Ishikawa (cell line): ENCODE results near the gene CTSW.
A peak's percentile ranks its signal among the peaks of the same experiment; 100 is the strongest.

Experiments used
- CEBPB ChIP-seq: IDR thresholded peaks from 2 replicates; pipeline ENCODE4 v1.6.1; 2012
- CREB1 ChIP-seq: IDR thresholded peaks from 2 replicates; pipeline ENCODE4 v1.6.1; 2012; ENCODE audit warnings: low read depth
- EGR1 ChIP-seq: IDR thresholded peaks from 2 replicates; pipeline ENCODE4 v1.6.1; 2012
- EP300 ChIP-seq: IDR thresholded peaks from 2 replicates; pipeline ENCODE4 v1.6.1; 2012; ENCODE audit warnings: borderline replicate concordance
- FOXM1 ChIP-seq: IDR thresholded peaks from 2 replicates; pipeline ENCODE4 v1.6.1; 2012; ENCODE audit warnings: low read depth, borderline replicate concordance
- NFIC ChIP-seq: IDR thresholded peaks from 2 replicates; pipeline ENCODE4 v1.6.1; 2012
- RAD21 ChIP-seq: IDR thresholded peaks from 2 replicates; pipeline ENCODE4 v1.6.1; 2012; ENCODE audit warnings: low read depth
- TAF1 ChIP-seq: IDR thresholded peaks from 2 replicates; pipeline ENCODE4 v1.6.1; 2012; ENCODE audit warnings: low read depth, mild to moderate bottlenecking
- TCF12 ChIP-seq: IDR thresholded peaks from 2 replicates; pipeline ENCODE4 v1.6.1; 2012; ENCODE audit warnings: low read depth
- TEAD4 ChIP-seq: IDR thresholded peaks from 2 replicates; pipeline ENCODE4 v1.6.1; 2012
- YY1 ChIP-seq: IDR thresholded peaks from 2 replicates; pipeline ENCODE4 v1.6.1; 2012; ENCODE audit warnings: low read depth
- ZBTB7A ChIP-seq: IDR thresholded peaks from 2 replicates; pipeline ENCODE4 v1.6.1; 2012; ENCODE audit warnings: low read depth
- TF ChIP-seq, protein P1 (sequence below): IDR thresholded peaks from 2 replicates; pipeline ENCODE4 v1.6.1; 2012
- TF ChIP-seq, protein P2 (sequence below): IDR thresholded peaks from 2 replicates; pipeline ENCODE4 v1.6.1; 2012
- TF ChIP-seq, protein P3 (sequence below): IDR thresholded peaks from 2 replicates; pipeline ENCODE4 v1.6.1; 2012; ENCODE audit warnings: low read depth, mild to moderate bottlenecking

Gene CTSW

DNA sequence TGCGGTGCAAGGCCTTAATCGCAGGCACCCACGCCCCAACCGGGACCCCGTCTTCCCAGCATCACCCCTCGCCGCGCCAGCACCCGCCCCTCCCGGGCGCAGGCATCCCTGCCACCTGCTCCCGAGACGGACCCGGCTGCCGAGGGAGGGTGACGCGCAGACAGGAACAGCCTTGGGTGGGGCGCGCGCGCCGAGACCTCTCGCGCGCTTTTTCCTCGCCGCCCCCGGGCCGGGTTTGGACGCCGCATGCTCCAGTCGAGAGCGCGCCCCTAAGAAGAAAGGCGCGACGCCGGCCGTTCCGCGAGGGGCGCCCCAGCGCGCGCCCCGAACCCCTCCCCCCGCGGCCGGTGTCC is 22.2 kb upstream of the CTSW start:
- TF ChIP-seq, protein P1, sequence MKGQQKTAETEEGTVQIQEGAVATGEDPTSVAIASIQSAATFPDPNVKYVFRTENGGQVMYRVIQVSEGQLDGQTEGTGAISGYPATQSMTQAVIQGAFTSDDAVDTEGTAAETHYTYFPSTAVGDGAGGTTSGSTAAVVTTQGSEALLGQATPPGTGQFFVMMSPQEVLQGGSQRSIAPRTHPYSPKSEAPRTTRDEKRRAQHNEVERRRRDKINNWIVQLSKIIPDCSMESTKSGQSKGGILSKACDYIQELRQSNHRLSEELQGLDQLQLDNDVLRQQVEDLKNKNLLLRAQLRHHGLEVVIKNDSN = no peak
- TF ChIP-seq CREB1 (no peak), EP300 (peak; percentile 62), ZBTB7A (no peak), CEBPB (no peak)
- TF ChIP-seq, protein P2, sequence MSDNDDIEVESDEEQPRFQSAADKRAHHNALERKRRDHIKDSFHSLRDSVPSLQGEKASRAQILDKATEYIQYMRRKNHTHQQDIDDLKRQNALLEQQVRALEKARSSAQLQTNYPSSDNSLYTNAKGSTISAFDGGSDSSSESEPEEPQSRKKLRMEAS = peak; percentile 49; the same call in 1 of the 2 replicates

DNA sequence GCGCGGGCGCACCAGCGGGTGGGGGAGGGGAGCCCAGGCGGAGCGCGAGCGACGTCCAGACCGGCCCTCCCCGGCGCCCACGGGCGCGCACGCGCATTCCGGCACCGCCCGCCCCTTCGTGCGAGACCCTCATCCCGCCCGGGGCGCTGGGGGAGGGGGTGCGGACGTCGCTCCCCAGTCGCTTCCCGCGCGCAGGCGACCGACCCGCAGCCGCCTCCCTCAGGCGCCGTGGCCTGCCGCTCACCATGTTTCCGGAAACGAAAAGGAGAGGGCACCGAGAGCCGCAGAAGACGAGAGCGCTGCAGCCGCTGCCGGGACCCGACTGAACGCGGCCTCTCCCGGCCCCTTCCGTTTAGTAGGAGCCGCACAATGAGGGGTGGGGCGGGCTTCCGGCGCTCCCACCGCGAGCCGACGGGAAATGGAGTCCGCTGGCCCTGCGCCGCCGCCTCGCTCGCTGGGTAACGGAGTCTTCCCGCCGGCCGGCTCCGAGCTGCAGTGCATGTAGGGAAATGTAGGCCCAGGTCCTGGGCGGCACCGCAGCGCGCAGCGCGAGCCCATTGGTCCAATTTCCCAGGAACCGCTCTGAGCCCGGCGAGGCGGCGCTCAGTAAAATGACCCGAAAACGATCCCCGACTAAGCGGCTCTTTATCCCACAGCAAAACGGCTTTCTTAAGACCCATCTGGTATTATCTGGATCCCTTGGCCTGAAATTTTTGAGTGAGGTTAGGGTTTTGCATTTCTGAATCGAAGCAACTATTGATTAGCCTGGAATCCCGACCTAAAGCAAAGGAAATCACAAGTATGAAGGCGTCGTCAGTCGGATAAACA is 21.6 kb upstream of the CTSW start, which contains the start of gene CFL1:
CFL1 (minus strand) TSS at position 328 of the 828 bp plus-strand sequence; CDS start at position 247, 81 bp downstream.
- TF ChIP-seq EP300 = peak; percentile 20; the same call in 1 of the 2 replicates
- TF ChIP-seq TCF12 = peak; percentile 76
- no peak for TF ChIP-seq FOXM1
- TF ChIP-seq, protein P3, sequence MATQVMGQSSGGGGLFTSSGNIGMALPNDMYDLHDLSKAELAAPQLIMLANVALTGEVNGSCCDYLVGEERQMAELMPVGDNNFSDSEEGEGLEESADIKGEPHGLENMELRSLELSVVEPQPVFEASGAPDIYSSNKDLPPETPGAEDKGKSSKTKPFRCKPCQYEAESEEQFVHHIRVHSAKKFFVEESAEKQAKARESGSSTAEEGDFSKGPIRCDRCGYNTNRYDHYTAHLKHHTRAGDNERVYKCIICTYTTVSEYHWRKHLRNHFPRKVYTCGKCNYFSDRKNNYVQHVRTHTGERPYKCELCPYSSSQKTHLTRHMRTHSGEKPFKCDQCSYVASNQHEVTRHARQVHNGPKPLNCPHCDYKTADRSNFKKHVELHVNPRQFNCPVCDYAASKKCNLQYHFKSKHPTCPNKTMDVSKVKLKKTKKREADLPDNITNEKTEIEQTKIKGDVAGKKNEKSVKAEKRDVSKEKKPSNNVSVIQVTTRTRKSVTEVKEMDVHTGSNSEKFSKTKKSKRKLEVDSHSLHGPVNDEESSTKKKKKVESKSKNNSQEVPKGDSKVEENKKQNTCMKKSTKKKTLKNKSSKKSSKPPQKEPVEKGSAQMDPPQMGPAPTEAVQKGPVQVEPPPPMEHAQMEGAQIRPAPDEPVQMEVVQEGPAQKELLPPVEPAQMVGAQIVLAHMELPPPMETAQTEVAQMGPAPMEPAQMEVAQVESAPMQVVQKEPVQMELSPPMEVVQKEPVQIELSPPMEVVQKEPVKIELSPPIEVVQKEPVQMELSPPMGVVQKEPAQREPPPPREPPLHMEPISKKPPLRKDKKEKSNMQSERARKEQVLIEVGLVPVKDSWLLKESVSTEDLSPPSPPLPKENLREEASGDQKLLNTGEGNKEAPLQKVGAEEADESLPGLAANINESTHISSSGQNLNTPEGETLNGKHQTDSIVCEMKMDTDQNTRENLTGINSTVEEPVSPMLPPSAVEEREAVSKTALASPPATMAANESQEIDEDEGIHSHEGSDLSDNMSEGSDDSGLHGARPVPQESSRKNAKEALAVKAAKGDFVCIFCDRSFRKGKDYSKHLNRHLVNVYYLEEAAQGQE = no peak
- TF ChIP-seq YY1 = peak; percentile 55
- peak; percentile 45; the same call in 1 of the 2 replicates for TF ChIP-seq NFIC
- TF ChIP-seq, protein P1 = peak; percentile 45
- TF ChIP-seq EGR1 = peak; percentile 54; the same call in 1 of the 2 replicates
- no peak for TF ChIP-seq CEBPB
- TF ChIP-seq, protein P2 = no peak; the same call in none of the 2 replicates
- TF ChIP-seq TAF1 = peak; percentile 96
- TF ChIP-seq TEAD4 = peak; percentile 27; the same call in 1 of the 2 replicates
- TF ChIP-seq CREB1 = no peak
- no peak for TF ChIP-seq RAD21
- TF ChIP-seq ZBTB7A = no peak

DNA sequence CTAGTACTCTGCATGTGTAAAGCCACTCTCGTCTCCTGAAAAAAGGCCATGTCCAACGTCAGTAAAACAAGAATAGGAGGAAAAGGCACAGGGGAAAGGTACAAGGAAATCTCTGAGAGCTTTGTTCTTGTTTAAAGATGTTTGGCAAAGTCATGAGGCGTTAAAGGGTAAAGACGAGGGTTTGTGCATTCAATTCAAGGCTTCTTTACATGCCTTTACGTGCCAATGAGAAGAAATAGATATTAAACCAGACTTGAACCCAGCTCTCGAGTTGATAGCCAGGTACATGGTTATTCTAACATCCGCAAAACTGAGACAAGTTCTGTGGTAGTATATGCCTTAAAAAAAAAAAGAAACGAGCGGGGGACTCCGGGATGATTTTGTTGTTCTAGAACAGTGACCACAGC is 21.0 kb upstream of the CTSW start:
- TF ChIP-seq TCF12 = no peak

DNA sequence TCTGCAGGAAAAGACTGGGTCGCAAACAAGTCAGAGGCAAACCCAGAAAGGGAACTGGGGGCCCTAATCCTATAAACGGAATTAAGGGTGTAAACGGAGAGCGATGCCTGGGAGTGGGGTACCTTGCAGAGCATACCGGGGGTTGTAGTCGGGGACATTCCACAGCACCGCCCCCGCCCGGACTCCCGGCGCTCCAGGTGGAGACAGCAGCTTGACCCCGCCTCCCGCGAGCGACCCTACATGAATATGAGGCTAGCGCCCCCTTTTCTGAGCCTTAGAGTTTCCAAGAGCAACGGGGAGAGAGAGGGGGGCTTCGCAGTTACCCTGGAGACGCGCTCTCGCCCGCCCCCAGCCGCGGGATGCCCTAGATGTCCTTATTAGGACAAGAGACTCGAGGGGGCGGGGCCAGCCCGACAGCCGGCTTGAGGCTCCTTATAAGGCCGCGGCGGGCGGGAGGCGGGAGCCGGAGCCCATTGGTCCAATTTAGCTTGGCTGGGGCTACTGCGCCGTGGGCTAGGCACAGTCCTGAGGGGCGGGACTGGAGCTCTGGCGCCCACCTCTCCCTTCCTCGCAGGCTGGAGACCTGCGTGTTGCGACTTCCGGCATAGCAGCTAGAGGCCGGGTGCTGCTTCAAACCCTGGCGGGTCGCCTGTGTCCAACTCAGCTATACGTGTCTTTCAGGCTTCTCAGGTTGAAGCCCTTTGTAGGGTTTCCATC is 20.4 kb upstream of the CTSW start:
- TF ChIP-seq EGR1 (peak; percentile 78), ZBTB7A (0 out of 2 replicates have a peak, but pooled peaks have one; percentile 77), TAF1 (peak; percentile 62), EP300 (peak; percentile 68), TEAD4 (0 out of 2 replicates have a peak, but pooled peaks have one; percentile 38), RAD21 (no peak)
- TF ChIP-seq, protein P2 = no peak; the same call in 1 of the 2 replicates
- TF ChIP-seq, protein P3 = no peak

DNA sequence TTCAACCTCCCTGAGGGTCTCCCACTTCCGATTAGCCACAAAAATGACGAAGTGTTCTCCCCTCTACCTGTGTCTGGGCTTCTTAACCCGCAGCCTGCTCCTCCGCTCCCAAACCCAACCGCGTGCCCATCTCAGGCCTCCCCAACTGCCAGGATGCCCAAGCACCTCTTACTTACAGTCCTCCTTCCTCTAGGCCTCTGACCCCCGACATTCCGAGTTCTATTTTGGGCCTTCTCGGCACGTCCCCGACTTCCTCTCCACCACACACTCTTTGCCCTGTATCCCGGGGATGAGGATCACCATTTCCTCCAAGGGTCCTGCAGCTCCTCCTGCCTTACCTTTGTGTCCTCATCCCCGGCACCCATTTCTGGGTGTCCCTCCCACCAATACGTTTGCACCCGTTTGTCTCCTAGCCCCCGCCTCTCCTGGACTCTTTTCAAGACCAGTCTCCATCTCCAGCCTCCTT is 19.8 kb upstream of the CTSW start:
- TF ChIP-seq TAF1 (no peak), RAD21 (no peak), CREB1 (no peak), EGR1 (no peak)
- TF ChIP-seq, protein P2 = no peak
